Osteoblast (primary cell): ENCODE results near the gene TBL1X. TPM values are rescaled to one million over a fixed set of nuclear protein-coding genes. Genes with fewer than 3 reads are reported as not detected.
A peak's percentile ranks its signal among the peaks of the same experiment; 100 is the strongest.

Experiments used
- DNase-seq: peaks from one replicate; pipeline ENCODE4 v3.0.0; 2011; ENCODE audit warnings: low spot score, mixed read lengths; ENCODE audit not compliant: insufficient read length; ENCODE audit errors: missing footprints
- H2AFZ ChIP-seq: 2 replicates; pipeline ENCODE4 v1.6.0; 2011; ENCODE audit warnings: mild to moderate bottlenecking, low read length
- H3K27ac ChIP-seq: 2 replicates; pipeline ENCODE4 v1.5.1; 2011; ENCODE audit warnings: mild to moderate bottlenecking, low read depth, low read length, moderate library complexity
- H3K27me3 ChIP-seq: 2 replicates; pipeline ENCODE4 v1.6.0; 2012; ENCODE audit warnings: mild to moderate bottlenecking, control low read depth, inconsistent platforms, low read length, moderate library complexity; ENCODE audit not compliant: insufficient read depth
- H3K36me3 ChIP-seq: 2 replicates; pipeline ENCODE4 v1.5.1; 2011; ENCODE audit warnings: mild to moderate bottlenecking, low read length, control low read depth, moderate library complexity; ENCODE audit not compliant: insufficient read depth
- H3K4me1 ChIP-seq: 2 replicates; pipeline ENCODE4 v1.5.1; 2011; ENCODE audit warnings: mild to moderate bottlenecking, low read length, control low read depth, moderate library complexity; ENCODE audit not compliant: insufficient read depth
- H3K4me2 ChIP-seq: 2 replicates; pipeline ENCODE4 v1.6.0; 2011; ENCODE audit warnings: mild to moderate bottlenecking, low read length; ENCODE audit not compliant: insufficient read depth
- H3K4me3 ChIP-seq: fragments of 200-600 bp; sonication (generic); 3 replicates; pipeline ENCODE4 v1.5.1; 2012; ENCODE audit warnings: mild to moderate bottlenecking, low read length, inconsistent platforms; ENCODE audit not compliant: insufficient read depth
- H3K79me2 ChIP-seq: 2 replicates; pipeline ENCODE4 v1.6.0; 2012; ENCODE audit warnings: mild to moderate bottlenecking, low read length, control low read depth, inconsistent platforms; ENCODE audit not compliant: insufficient read depth
- H3K9me3 ChIP-seq: 2 replicates; pipeline ENCODE4 v1.5.1; 2011; ENCODE audit warnings: low read depth, low read length, control low read depth
- H4K20me1 ChIP-seq: 2 replicates; pipeline ENCODE4 v1.6.0; 2012; ENCODE audit warnings: mild to moderate bottlenecking, low read length, control low read depth; ENCODE audit not compliant: insufficient read depth
- CTCF ChIP-seq: IDR thresholded peaks from 2 replicates; pipeline ENCODE4 v1.5.1; 2011; ENCODE audit warnings: mild to moderate bottlenecking, low read depth, low read length, moderate library complexity; ENCODE audit errors: extremely low read depth
- total RNA-seq: library from RNA; depleted of rRNA; stranded (reverse); fragments of >200 nt; gene quantifications from 2 replicates; pipeline ENCODE4 v1.2.3, GENCODE V29; 2012

The TBL1X gene
- total RNA-seq, 1 donor: 15.2 TPM

- no peaks in the 10 kb centered on the region for H3K9me3 ChIP-seq
- no peak for TF ChIP-seq CTCF
- H2AFZ ChIP-seq: no peak overlapping the region
- no peaks in the 10 kb centered on the region for H3K4me1 ChIP-seq
- H3K4me3 ChIP-seq: no peak overlapping the region
- no peaks in the 10 kb centered on the region for H3K36me3 ChIP-seq
- no peak for DNase-seq
- H3K27me3 ChIP-seq: no peaks in the 10 kb centered on the region
- no peak overlapping the region for H3K4me2 ChIP-seq
- H4K20me1 ChIP-seq: no peaks in the 10 kb centered on the region
- no peaks in the 10 kb centered on the region for H3K79me2 ChIP-seq
- no peak overlapping the region for H3K27ac ChIP-seq
These were observed 280.7 kb downstream of the TBL1X start for GRCh38 chrX:9745417-9746115.

- H3K9me3 ChIP-seq: no peaks in the 10 kb centered on the region
- TF ChIP-seq CTCF: no peak
- no peaks in the 10 kb centered on the region for H3K4me1 ChIP-seq
- H3K79me2 ChIP-seq: no peaks in the 10 kb centered on the region
- H3K4me3 ChIP-seq: no peak overlapping the region
- H3K36me3 ChIP-seq: no peaks in the 10 kb centered on the region
- H2AFZ ChIP-seq: no peak overlapping the region
- no peaks in the 10 kb centered on the region for H4K20me1 ChIP-seq
- H3K4me2 ChIP-seq: no peak overlapping the region
- peak overlapping the region; percentile 20 for H3K27ac ChIP-seq
- H3K27me3 ChIP-seq: no peaks in the 10 kb centered on the region
- no peak for DNase-seq
These were observed 281.5 kb downstream of the TBL1X start for GRCh38 chrX:9746148-9746888.

GRCh38 chrX:9747644-9748043 lies 282.8 kb downstream of the TBL1X start:
- Histone ChIP-seq H3K4me3 (no peak overlapping the region), H3K27ac (no peak overlapping the region), H3K27me3 (no peaks in the 10 kb centered on the region), H3K4me2 (no peak overlapping the region), H4K20me1 (no peaks in the 10 kb centered on the region), H3K79me2 (no peaks in the 10 kb centered on the region), H3K4me1 (no peaks in the 10 kb centered on the region), H3K36me3 (no peaks in the 10 kb centered on the region), H3K9me3 (no peaks in the 10 kb centered on the region), H2AFZ (no peak overlapping the region)
- TF ChIP-seq CTCF: no peak
- DNase-seq: no peak

- no peak overlapping the region for H2AFZ ChIP-seq
- H3K4me2 ChIP-seq: no peak overlapping the region
- H4K20me1 ChIP-seq: no peaks in the 10 kb centered on the region
- H3K4me1 ChIP-seq: no peaks in the 10 kb centered on the region
- no peaks in the 10 kb centered on the region for H3K36me3 ChIP-seq
- no peak for DNase-seq
- no peak overlapping the region for H3K27ac ChIP-seq
- no peaks in the 10 kb centered on the region for H3K79me2 ChIP-seq
- no peaks in the 10 kb centered on the region for H3K9me3 ChIP-seq
- no peaks in the 10 kb centered on the region for H3K27me3 ChIP-seq
- TF ChIP-seq CTCF: no peak
- H3K4me3 ChIP-seq: no peak overlapping the region
These were observed 284.4 kb downstream of the TBL1X start for GRCh38 chrX:9749146-9749692.
